ENCODE measurements around the gene ETV6.

ETV6 gene

GRCh38 chr12:11861864-11862600, 212.6 kb downstream of the ETV6 start:
- DNase-seq, result no peak

GRCh38 chr12:11862798-11863197, 213.3 kb downstream of the ETV6 start:
- peak; percentile 24 to 35 for DNase-seq

GRCh38 chr12:11863478-11863906, 214.0 kb downstream of the ETV6 start:
- DNase-seq, result no peak

GRCh38 chr12:11863988-11864387, 214.5 kb downstream of the ETV6 start:
- peak; percentile 28 to 64 for DNase-seq

- no peak for DNase-seq
Measured at GRCh38 chr12:11865824-11866223, 216.3 kb downstream of the ETV6 start.

GRCh38 chr12:11868027-11868426, 218.6 kb downstream of the ETV6 start:
- DNase-seq, result no peak

GRCh38 chr12:11869406-11869805, 219.9 kb downstream of the ETV6 start:
- DNase-seq, result no peak

- no peak for DNase-seq
Measured at GRCh38 chr12:11870041-11870451, 220.6 kb downstream of the ETV6 start.

GRCh38 chr12:11872055-11872454, 222.6 kb downstream of the ETV6 start:
- DNase-seq, result no peak

- DNase-seq, result no peak
Measured at GRCh38 chr12:11875414-11875935, 226.0 kb downstream of the ETV6 start.

GRCh38 chr12:11876307-11876706, 226.8 kb downstream of the ETV6 start:
- DNase-seq, result no peak

- DNase-seq, result no peak
Measured at GRCh38 chr12:11877102-11877826, 227.8 kb downstream of the ETV6 start.

- peak in 1 of 2 donors; percentile 33 for DNase-seq
Measured at GRCh38 chr12:11877869-11878780, 228.7 kb downstream of the ETV6 start.

GRCh38 chr12:11879306-11879705, 229.8 kb downstream of the ETV6 start:
- DNase-seq, result no peak

- peak; percentile 73 to 78 for DNase-seq
Measured at GRCh38 chr12:11880381-11880780, 230.9 kb downstream of the ETV6 start.

- DNase-seq, result no peak
Measured at GRCh38 chr12:11881835-11882234, 232.4 kb downstream of the ETV6 start.

GRCh38 chr12:11882301-11883019, 233.0 kb downstream of the ETV6 start:
- no peak for DNase-seq

GRCh38 chr12:11884116-11884515, 234.6 kb downstream of the ETV6 start:
- peak; percentile 52 to 55 for DNase-seq

GRCh38 chr12:11884706-11885105, 235.2 kb downstream of the ETV6 start:
- DNase-seq, result peak; percentile 80 to 87

- DNase-seq, result peak; percentile 62 to 84
Measured at GRCh38 chr12:11885261-11886038, 236.0 kb downstream of the ETV6 start.

- no peak for DNase-seq
Measured at GRCh38 chr12:11886339-11886738, 236.9 kb downstream of the ETV6 start.
